ENCODE measurements around the gene PTGER3.

DNA sequence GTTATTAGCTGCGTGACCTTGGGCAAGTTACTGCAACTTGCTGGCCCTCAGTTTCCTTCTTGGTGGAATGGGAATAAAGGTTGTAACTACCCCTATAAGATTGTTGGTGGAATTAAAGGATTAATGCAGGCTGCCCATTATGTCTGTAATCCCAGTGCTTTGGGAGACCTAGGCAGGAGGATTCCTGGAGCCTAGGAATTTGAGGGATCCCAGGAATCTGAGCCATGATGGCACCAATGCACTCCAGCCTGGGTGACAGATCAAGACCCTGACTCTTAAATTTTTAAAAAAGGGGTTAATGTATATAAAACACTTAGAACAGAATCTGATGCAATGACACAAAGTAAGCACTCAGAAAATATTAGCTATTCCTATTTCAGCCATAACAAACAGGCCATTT lies 67.3 kb downstream of the PTGER3 start:
- TF ChIP-seq CTCF (IDR thresholded peaks at IDR 0.05; ENCODE audit: low read depth, low read length, missing input control) (no peak), TAF1 (conservative IDR thresholded peaks at IDR 0.05) (no peak), EGR1 (IDR thresholded peaks at IDR 0.05; ENCODE audit: low read depth in 2 of 2) (no peak), NR2F2 (IDR thresholded peaks at IDR 0.05) (no peak), RAD21 (IDR thresholded peaks at IDR 0.05) (no peak), ZBTB33 (IDR thresholded peaks at IDR 0.05) (no peak), SP1 (IDR thresholded peaks at IDR 0.05) (no peak), GABPA (IDR thresholded peaks at IDR 0.05 in 1 of 2, conservative IDR thresholded peaks at IDR 0.05 in 1 of 2) (no peak), FOXA2 (IDR thresholded peaks at IDR 0.05) (no peak), MAX (IDR thresholded peaks at IDR 0.05) (no peak)

All from liver (tissue), 3 donors.